ENCODE data around the gene NGLY1. TPM values are rescaled to one million over a fixed set of nuclear protein-coding genes. Genes with fewer than 3 reads are reported as not detected.

Gene NGLY1
- total RNA-seq, 1 donor from 2014 or later, result 25.2 TPM

Other genes with a start within 250 kb of the NGLY1 start
- gene TOP2B, start 118.5 kb downstream of the NGLY1 start, total RNA-seq, result 52.2 and 63.4 TPM in 2 replicates
- gene OXSM, start 6.6 kb upstream of the NGLY1 start, total RNA-seq, result 7.4 and 8.5 TPM in 2 replicates

Measured in lung microvascular endothelial cell (primary cell).